ENCODE results near the gene GREM1.

Gene GREM1

GRCh38 chr15:32694222-32694983, 23.4 kb upstream of the GREM1 start:
- DNase-seq (ENCODE audit: low read depth in 2 of 2), result no peak

GRCh38 chr15:32698773-32699390, 18.9 kb upstream of the GREM1 start:
- DNase-seq (ENCODE audit: low read depth in 2 of 2), result no peak

GRCh38 chr15:32700501-32701150, 17.2 kb upstream of the GREM1 start:
- no peak for DNase-seq (ENCODE audit: low read depth in 2 of 2)

GRCh38 chr15:32701863-32702262, 15.9 kb upstream of the GREM1 start:
- no peak for DNase-seq (ENCODE audit: low read depth in 2 of 2)

GRCh38 chr15:32704395-32704981, 13.3 kb upstream of the GREM1 start:
- no peak for DNase-seq (ENCODE audit: low read depth in 2 of 2)

- DNase-seq (ENCODE audit: low read depth in 2 of 2), result no peak
Measured at GRCh38 chr15:32705446-32705845, 12.4 kb upstream of the GREM1 start.

GRCh38 chr15:32706704-32707103, 11.1 kb upstream of the GREM1 start:
- DNase-seq (ENCODE audit: low read depth in 2 of 2), result no peak

GRCh38 chr15:32707436-32707835, 10.4 kb upstream of the GREM1 start:
- no peak for DNase-seq (ENCODE audit: low read depth in 2 of 2)

GRCh38 chr15:32709295-32710033, 8.3 kb upstream of the GREM1 start:
- DNase-seq (ENCODE audit: low read depth in 2 of 2), result no peak

- DNase-seq (ENCODE audit: low read depth in 2 of 2), result no peak
Measured at GRCh38 chr15:32715276-32715675, 2.5 kb upstream of the GREM1 start.

GRCh38 chr15:32716216-32716914, 1.4 kb upstream of the GREM1 start:
- no peak for DNase-seq (ENCODE audit: low read depth in 2 of 2)

- DNase-seq (ENCODE audit: low read depth in 2 of 2), result no peak
Measured at GRCh38 chr15:32716915-32717425, 834 bp upstream of the GREM1 start.

GRCh38 chr15:32718227-32718820, 520 bp downstream of the GREM1 start:
- no peak for DNase-seq (ENCODE audit: low read depth in 2 of 2)

GRCh38 chr15:32718821-32719716, 1.3 kb downstream of the GREM1 start:
- DNase-seq (ENCODE audit: low read depth in 2 of 2), result no peak

- no peak for DNase-seq (ENCODE audit: low read depth in 2 of 2)
Measured at GRCh38 chr15:32721596-32721995, 3.8 kb downstream of the GREM1 start.

- no peak for DNase-seq (ENCODE audit: low read depth in 2 of 2)
Measured at GRCh38 chr15:32722136-32722535, 4.3 kb downstream of the GREM1 start.

- no peak for DNase-seq (ENCODE audit: low read depth in 2 of 2)
Measured at GRCh38 chr15:32723171-32723948, 5.6 kb downstream of the GREM1 start.

- DNase-seq (ENCODE audit: low read depth in 2 of 2), result no peak
Measured at GRCh38 chr15:32729700-32730395, 12.0 kb downstream of the GREM1 start.

Data from stimulated activated CD4-positive, alpha-beta T cell treated with anti-CD3 and anti-CD28 coated beads, Interleukin-1b, Interleukin-23, amount 100 ng/mL, for 1 hour (primary cell).